Upper lobe of left lung (tissue), 4 donors: ENCODE results near the gene IL6.

Experiments
- EP300 ChIP-seq, 4 donors: sonication (generic); formaldehyde crosslinking; IDR thresholded peaks; one replicate each; pipeline ENCODE4 v1.5.1; 2017; ENCODE audit warnings: antibody characterized with exemption in 4 of 4, control low read depth in 2 of 4
- POLR2A ChIP-seq, 4 donors: fragments of 450-650 bp; IDR thresholded peaks; one replicate each; pipeline ENCODE4 v1.5.1; 2016 to 2017; ENCODE audit warnings: antibody characterized with exemption in 4 of 4, mild to moderate bottlenecking in 2 of 4
- POLR2AphosphoS5 ChIP-seq, 2 donors: sonication (generic); formaldehyde crosslinking; IDR thresholded peaks; one replicate each; pipeline ENCODE4 v1.5.1; 2017; ENCODE audit warnings: antibody characterized with exemption in 2 of 2
- TF ChIP-seq, protein P1 (sequence below), 6 experiments: fragments of 450-650 bp in 4 of 6; fragments of 200-600 bp in 2 of 6; sonication (generic) in 2 of 6; IDR thresholded peaks; one replicate each; pipeline ENCODE4 v1.5.1; 2016 to 2019; ENCODE audit warnings: antibody characterized with exemption in 6 of 6

DNA sequence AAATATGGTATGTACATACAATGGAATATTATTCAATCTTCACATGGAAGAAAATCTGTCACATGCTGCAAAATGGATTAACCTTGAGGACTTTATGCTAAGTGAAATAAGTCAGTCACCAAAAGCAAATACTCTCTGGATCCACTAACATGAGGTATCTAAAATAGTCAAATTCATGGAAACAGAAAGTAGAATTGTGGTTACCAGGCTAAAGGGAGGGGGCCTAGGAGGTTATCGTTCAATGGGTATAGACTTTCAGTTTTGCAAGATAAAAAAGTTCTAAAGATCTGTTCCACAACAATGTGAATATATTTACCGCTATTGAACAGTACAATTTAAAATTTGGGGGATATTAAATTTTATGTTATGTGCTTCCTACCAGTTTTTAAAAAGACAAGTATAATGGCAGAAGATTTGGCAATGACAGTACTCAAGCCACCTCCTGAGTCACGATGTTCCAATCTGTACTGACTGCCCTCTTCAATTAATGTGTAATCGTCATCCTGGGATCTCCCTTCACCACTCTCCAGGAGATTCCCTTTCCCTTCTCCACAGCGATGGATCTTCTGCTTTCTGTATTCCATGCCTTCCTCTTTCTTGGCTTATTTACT lies 32.3 kb upstream of the IL6 start:
- TF ChIP-seq, protein P1, sequence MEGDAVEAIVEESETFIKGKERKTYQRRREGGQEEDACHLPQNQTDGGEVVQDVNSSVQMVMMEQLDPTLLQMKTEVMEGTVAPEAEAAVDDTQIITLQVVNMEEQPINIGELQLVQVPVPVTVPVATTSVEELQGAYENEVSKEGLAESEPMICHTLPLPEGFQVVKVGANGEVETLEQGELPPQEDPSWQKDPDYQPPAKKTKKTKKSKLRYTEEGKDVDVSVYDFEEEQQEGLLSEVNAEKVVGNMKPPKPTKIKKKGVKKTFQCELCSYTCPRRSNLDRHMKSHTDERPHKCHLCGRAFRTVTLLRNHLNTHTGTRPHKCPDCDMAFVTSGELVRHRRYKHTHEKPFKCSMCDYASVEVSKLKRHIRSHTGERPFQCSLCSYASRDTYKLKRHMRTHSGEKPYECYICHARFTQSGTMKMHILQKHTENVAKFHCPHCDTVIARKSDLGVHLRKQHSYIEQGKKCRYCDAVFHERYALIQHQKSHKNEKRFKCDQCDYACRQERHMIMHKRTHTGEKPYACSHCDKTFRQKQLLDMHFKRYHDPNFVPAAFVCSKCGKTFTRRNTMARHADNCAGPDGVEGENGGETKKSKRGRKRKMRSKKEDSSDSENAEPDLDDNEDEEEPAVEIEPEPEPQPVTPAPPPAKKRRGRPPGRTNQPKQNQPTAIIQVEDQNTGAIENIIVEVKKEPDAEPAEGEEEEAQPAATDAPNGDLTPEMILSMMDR (IDR thresholded peaks at IDR 0.05) = no peak
- TF ChIP-seq POLR2AphosphoS5 (IDR thresholded peaks at IDR 0.05) (no peak), POLR2A (IDR thresholded peaks at IDR 0.05) (no peak), EP300 (IDR thresholded peaks at IDR 0.05) (no peak)
